ENCODE results near the gene ZRANB1.

Gene ZRANB1

DNA sequence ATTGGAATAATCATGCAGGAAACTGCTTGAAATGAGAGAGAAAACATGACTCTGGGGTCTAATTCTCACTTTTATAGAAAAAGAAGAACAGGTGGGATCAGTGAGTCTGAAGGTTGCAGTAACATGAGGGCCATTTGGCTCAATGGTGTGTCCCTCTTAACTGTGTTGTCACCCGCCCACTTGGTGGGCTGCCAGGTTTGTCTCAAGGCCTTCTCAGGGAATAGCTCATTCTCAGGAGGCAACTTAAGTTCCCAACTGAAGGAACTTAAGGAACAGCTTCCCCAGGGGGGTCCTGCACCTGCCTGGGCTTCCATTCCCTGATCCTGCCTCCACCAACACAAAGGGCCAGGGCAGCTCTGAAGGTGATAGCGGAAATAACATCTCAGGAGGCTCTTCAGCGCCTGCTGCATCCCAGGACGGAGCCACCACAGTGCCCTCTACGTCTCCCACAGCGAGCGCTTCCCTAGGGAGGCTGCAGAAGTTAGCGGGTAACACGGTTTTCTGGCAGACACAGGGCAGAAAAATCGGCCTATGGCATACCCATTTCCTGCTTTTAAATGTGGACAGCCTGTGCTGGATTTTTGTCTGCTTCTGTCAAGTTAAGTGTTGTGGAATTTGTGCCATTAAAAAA lies 88.8 kb downstream of the ZRANB1 start:
- H3K9me3 ChIP-seq (ENCODE audit: control extremely low read depth in 1 of 5, control insufficient read depth in 4 of 5, insufficient read depth in 2 of 5, low read depth in 1 of 5, low read length in 4 of 5), result no peaks in the 10 kb centered on the region
- no peaks in the 10 kb centered on the region for H3K27me3 ChIP-seq (replicated peaks in 2 of 5; ENCODE audit: control insufficient read depth in 4 of 5, insufficient read depth in 5 of 5, low read length in 4 of 5)
- CTCF ChIA-PET, result interaction anchor here (1.0 to 1.1 kb wide), 2 partner anchors 10 to 17 kb away, joined by 3 to 4 read pairs; no protein-coding TSS in a partner anchor
- no peak overlapping the region for H3K27ac ChIP-seq (ENCODE audit: insufficient read depth in 1 of 2, low read depth in 1 of 2, low read length in 2 of 2, poor library complexity in 1 of 2, severe bottlenecking in 2 of 2)
- 98% methylated on average over 8 of the region's 10 CpGs for WGBS (ENCODE audit: insufficient coverage)
- no peak for DNase-seq
- peaks cover 0 to 49% (median 44%) of the 10 kb centered on the region in 4 experiments for H3K36me3 ChIP-seq (ENCODE audit: control insufficient read depth in 4 of 4, insufficient read depth in 4 of 4, low read length in 3 of 4)
- POLR2A ChIA-PET, result no interaction called here
- H3K4me1 ChIP-seq (ENCODE audit: control extremely low read depth in 1 of 4, control insufficient read depth in 4 of 4, insufficient read depth in 4 of 4, low read length in 3 of 4), result no peaks in the 10 kb centered on the region
- no peak overlapping the region for H3K4me3 ChIP-seq (ENCODE audit: control insufficient read depth in 1 of 7, extremely low read depth in 1 of 7, insufficient read depth in 4 of 7, low read depth in 2 of 7, low read length in 6 of 7)

GRCh38 chr10:125032474-125033020 lies 90.6 kb downstream of the ZRANB1 start:
- CTCF ChIA-PET, result interaction anchor here (1.3 kb wide), 1 partner anchor 15 kb away, joined by 3 read pairs; no protein-coding TSS in a partner anchor
- no peak overlapping the region for H3K27ac ChIP-seq (ENCODE audit: insufficient read depth in 1 of 2, low read depth in 1 of 2, low read length in 2 of 2, poor library complexity in 1 of 2, severe bottlenecking in 2 of 2)
- H3K9me3 ChIP-seq (ENCODE audit: control extremely low read depth in 1 of 5, control insufficient read depth in 4 of 5, insufficient read depth in 2 of 5, low read depth in 1 of 5, low read length in 4 of 5), result no peaks in the 10 kb centered on the region
- H3K36me3 ChIP-seq (ENCODE audit: control insufficient read depth in 4 of 4, insufficient read depth in 4 of 4, low read length in 3 of 4), result peaks cover 4 to 46% (median 39%) of the 10 kb centered on the region in 4 experiments
- WGBS (ENCODE audit: insufficient coverage), result 91% methylated on average over 7 of the region's 15 CpGs
- H3K4me3 ChIP-seq (ENCODE audit: control insufficient read depth in 1 of 7, extremely low read depth in 1 of 7, insufficient read depth in 4 of 7, low read depth in 2 of 7, low read length in 6 of 7), result no peak overlapping the region
- H3K27me3 ChIP-seq (replicated peaks in 2 of 5; ENCODE audit: control insufficient read depth in 4 of 5, insufficient read depth in 5 of 5, low read length in 4 of 5), result no peaks in the 10 kb centered on the region
- POLR2A ChIA-PET, result no interaction called here
- no peaks in the 10 kb centered on the region for H3K4me1 ChIP-seq (ENCODE audit: control extremely low read depth in 1 of 4, control insufficient read depth in 4 of 4, insufficient read depth in 4 of 4, low read length in 3 of 4)
- DNase-seq, result no peak

- CTCF ChIA-PET, result no interaction called here
- H3K4me1 ChIP-seq (ENCODE audit: control extremely low read depth in 1 of 4, control insufficient read depth in 4 of 4, insufficient read depth in 4 of 4, low read length in 3 of 4), result no peaks in the 10 kb centered on the region
- no peak for DNase-seq
- peak overlapping the region in 1 of 2 experiments; percentile 8 for H3K27ac ChIP-seq (ENCODE audit: insufficient read depth in 1 of 2, low read depth in 1 of 2, low read length in 2 of 2, poor library complexity in 1 of 2, severe bottlenecking in 2 of 2)
- H3K9me3 ChIP-seq (ENCODE audit: control extremely low read depth in 1 of 5, control insufficient read depth in 4 of 5, insufficient read depth in 2 of 5, low read depth in 1 of 5, low read length in 4 of 5), result no peaks in the 10 kb centered on the region
- peaks cover 7 to 50% (median 42%) of the 10 kb centered on the region in 4 experiments for H3K36me3 ChIP-seq (ENCODE audit: control insufficient read depth in 4 of 4, insufficient read depth in 4 of 4, low read length in 3 of 4)
- POLR2A ChIA-PET, result no interaction called here
- H3K4me3 ChIP-seq (ENCODE audit: control insufficient read depth in 1 of 7, extremely low read depth in 1 of 7, insufficient read depth in 4 of 7, low read depth in 2 of 7, low read length in 6 of 7), result no peak overlapping the region
- H3K27me3 ChIP-seq (replicated peaks in 2 of 5; ENCODE audit: control insufficient read depth in 4 of 5, insufficient read depth in 5 of 5, low read length in 4 of 5), result no peaks in the 10 kb centered on the region
- WGBS (ENCODE audit: insufficient coverage), result 96% methylated on average over 27 of the region's 27 CpGs
Measured at GRCh38 chr10:125033146-125033924, 91.4 kb downstream of the ZRANB1 start.

DNA sequence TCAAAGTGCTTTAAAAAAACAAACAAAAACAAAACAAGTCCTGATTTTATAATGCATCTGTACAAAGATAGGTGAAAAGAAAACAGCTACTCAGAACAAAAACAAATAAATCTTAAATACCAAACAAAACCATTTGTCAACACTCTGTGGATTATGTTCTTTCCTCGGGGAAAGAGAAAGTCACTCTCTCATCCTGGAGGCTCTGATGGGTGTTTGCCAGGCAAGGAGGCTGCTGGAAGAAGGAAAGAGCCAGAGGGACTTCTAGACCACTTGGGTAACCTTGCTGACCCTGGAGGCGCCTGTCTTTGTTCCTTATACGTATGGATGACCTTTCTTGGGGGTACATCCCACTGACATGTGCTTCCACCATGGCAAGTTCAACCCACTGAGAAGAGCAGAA lies 92.8 kb downstream of the ZRANB1 start:
- ChIA-PET POLR2A (no interaction called here), CTCF (interaction anchor here (1.3 to 3.8 kb wide), 5 partner anchors 11 to 42 kb away, joined by 6 to 15 read pairs (median 7); no protein-coding TSS in a partner anchor)
- H3K9me3 ChIP-seq (ENCODE audit: control extremely low read depth in 1 of 5, control insufficient read depth in 4 of 5, insufficient read depth in 2 of 5, low read depth in 1 of 5, low read length in 4 of 5), result no peaks in the 10 kb centered on the region
- H3K36me3 ChIP-seq (ENCODE audit: control insufficient read depth in 4 of 4, insufficient read depth in 4 of 4, low read length in 3 of 4), result peaks cover 7 to 50% (median 43%) of the 10 kb centered on the region in 4 experiments
- no peaks in the 10 kb centered on the region for H3K4me1 ChIP-seq (ENCODE audit: control extremely low read depth in 1 of 4, control insufficient read depth in 4 of 4, insufficient read depth in 4 of 4, low read length in 3 of 4)
- no peak overlapping the region for H3K4me3 ChIP-seq (ENCODE audit: control insufficient read depth in 1 of 7, extremely low read depth in 1 of 7, insufficient read depth in 4 of 7, low read depth in 2 of 7, low read length in 6 of 7)
- 90% methylated on average over 1 of the region's 3 CpGs for WGBS (ENCODE audit: insufficient coverage)
- peak overlapping the region in 1 of 2 experiments; percentile 17 for H3K27ac ChIP-seq (ENCODE audit: insufficient read depth in 1 of 2, low read depth in 1 of 2, low read length in 2 of 2, poor library complexity in 1 of 2, severe bottlenecking in 2 of 2)
- no peak for DNase-seq
- no peaks in the 10 kb centered on the region for H3K27me3 ChIP-seq (replicated peaks in 2 of 5; ENCODE audit: control insufficient read depth in 4 of 5, insufficient read depth in 5 of 5, low read length in 4 of 5)

DNA sequence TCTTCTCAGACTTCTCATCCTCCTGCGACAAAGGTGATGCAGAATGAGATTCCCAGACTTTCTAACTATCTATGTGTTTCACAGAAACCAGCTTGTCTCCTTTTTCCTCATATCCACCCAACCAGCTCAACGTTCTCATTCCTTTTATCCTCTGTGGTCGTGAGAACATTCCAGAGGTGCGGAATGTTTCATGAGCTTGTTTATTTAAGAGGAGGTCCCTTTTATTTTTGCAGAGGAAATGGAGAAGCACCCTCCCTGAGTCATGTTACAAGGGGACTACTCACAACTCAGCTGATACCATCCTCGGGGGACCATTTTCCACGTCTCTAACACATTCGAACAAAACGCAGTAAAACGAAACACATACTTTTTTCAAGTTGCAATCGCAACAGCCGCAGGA lies 93.2 kb downstream of the ZRANB1 start:
- Histone ChIP-seq H3K4me1 (ENCODE audit: control extremely low read depth in 1 of 4, control insufficient read depth in 4 of 4, insufficient read depth in 4 of 4, low read length in 3 of 4) (no peaks in the 10 kb centered on the region), H3K4me3 (ENCODE audit: control insufficient read depth in 1 of 7, extremely low read depth in 1 of 7, insufficient read depth in 4 of 7, low read depth in 2 of 7, low read length in 6 of 7) (no peak overlapping the region), H3K27me3 (replicated peaks in 2 of 5; ENCODE audit: control insufficient read depth in 4 of 5, insufficient read depth in 5 of 5, low read length in 4 of 5) (no peaks in the 10 kb centered on the region), H3K27ac (ENCODE audit: insufficient read depth in 1 of 2, low read depth in 1 of 2, low read length in 2 of 2, poor library complexity in 1 of 2, severe bottlenecking in 2 of 2) (no peak overlapping the region), H3K36me3 (ENCODE audit: control insufficient read depth in 4 of 4, insufficient read depth in 4 of 4, low read length in 3 of 4) (peaks cover 7 to 49% (median 42%) of the 10 kb centered on the region in 4 experiments), H3K9me3 (ENCODE audit: control extremely low read depth in 1 of 5, control insufficient read depth in 4 of 5, insufficient read depth in 2 of 5, low read depth in 1 of 5, low read length in 4 of 5) (no peaks in the 10 kb centered on the region)
- 99% methylated on average over 10 of the region's 11 CpGs for WGBS (ENCODE audit: insufficient coverage)
- no peak for DNase-seq
- ChIA-PET CTCF (interaction anchor here (0.9 to 3.8 kb wide), 6 partner anchors 10 to 309 kb away, joined by 3 to 15 read pairs (median 7); no protein-coding TSS in a partner anchor), POLR2A (no interaction called here)

- Histone ChIP-seq H3K27ac (ENCODE audit: insufficient read depth in 1 of 2, low read depth in 1 of 2, low read length in 2 of 2, poor library complexity in 1 of 2, severe bottlenecking in 2 of 2) (no peak overlapping the region), H3K9me3 (ENCODE audit: control extremely low read depth in 1 of 5, control insufficient read depth in 4 of 5, insufficient read depth in 2 of 5, low read depth in 1 of 5, low read length in 4 of 5) (no peaks in the 10 kb centered on the region), H3K4me3 (ENCODE audit: control insufficient read depth in 1 of 7, extremely low read depth in 1 of 7, insufficient read depth in 4 of 7, low read depth in 2 of 7, low read length in 6 of 7) (no peak overlapping the region), H3K36me3 (ENCODE audit: control insufficient read depth in 4 of 4, insufficient read depth in 4 of 4, low read length in 3 of 4) (peaks cover 7 to 47% (median 41%) of the 10 kb centered on the region in 4 experiments), H3K27me3 (replicated peaks in 2 of 5; ENCODE audit: control insufficient read depth in 4 of 5, insufficient read depth in 5 of 5, low read length in 4 of 5) (no peaks in the 10 kb centered on the region), H3K4me1 (ENCODE audit: control extremely low read depth in 1 of 4, control insufficient read depth in 4 of 4, insufficient read depth in 4 of 4, low read length in 3 of 4) (no peaks in the 10 kb centered on the region)
- ChIA-PET POLR2A (no interaction called here), CTCF (interaction anchor here (0.9 to 3.8 kb wide), 8 partner anchors 9 to 308 kb away, joined by 3 to 15 read pairs (median 6); no protein-coding TSS in a partner anchor)
- DNase-seq, result no peak
- WGBS (ENCODE audit: insufficient coverage), result 100% methylated on average over 4 of the region's 7 CpGs
Measured at GRCh38 chr10:125035588-125036295, 93.8 kb downstream of the ZRANB1 start.

Measured in common myeloid progenitor, CD34-positive (primary cell).